Skeletal muscle tissue (tissue), 4 donors: ENCODE data around the gene CMIP. TPM values are rescaled to one million over a fixed set of nuclear protein-coding genes. Genes with fewer than 3 reads are reported as not detected.

Experiments
- H3K27ac ChIP-seq: one replicate; pipeline ENCODE4 v1.7.0; 2013; ENCODE audit warnings: mild to moderate bottlenecking, low read depth, low read length, inconsistent platforms
- H3K27me3 ChIP-seq, 3 donors: one replicate each; pipeline ENCODE4 v1.7.0; 2013; ENCODE audit warnings: low read length in 3 of 3; ENCODE audit not compliant: control insufficient read depth in 3 of 3, insufficient read depth in 3 of 3
- H3K36me3 ChIP-seq, 3 donors: one replicate each; pipeline ENCODE4 v1.7.0; 2013; ENCODE audit warnings: low read length in 3 of 3; ENCODE audit not compliant: control insufficient read depth in 3 of 3, insufficient read depth in 3 of 3
- H3K4me1 ChIP-seq, 3 donors: one replicate each; pipeline ENCODE4 v1.7.0; 2013; ENCODE audit warnings: low read length in 3 of 3, mild to moderate bottlenecking in 3 of 3; ENCODE audit not compliant: control insufficient read depth in 3 of 3, insufficient read depth in 3 of 3
- H3K4me3 ChIP-seq, 3 donors: one replicate each; pipeline ENCODE4 v1.7.0; 2013; ENCODE audit warnings: low read length in 3 of 3
- H3K9ac ChIP-seq, 3 donors: one replicate each; pipeline ENCODE4 v1.7.0; 2013; ENCODE audit warnings: low read length in 3 of 3, mild to moderate bottlenecking in 3 of 3, moderate library complexity in 2 of 3, low read depth in 1 of 3
- H3K9me3 ChIP-seq, 3 donors: one replicate each; pipeline ENCODE4 v1.7.0; 2013; ENCODE audit warnings: low read length in 3 of 3; ENCODE audit not compliant: control insufficient read depth in 3 of 3
- total RNA-seq: library from RNA; depleted of rRNA; stranded (reverse); fragments of >200 nt; gene quantifications from one replicate; pipeline ENCODE4 v1.2.3, GENCODE V29; 2014
- donor health status: Osteomylitis.

CMIP gene
- total RNA-seq, 1 donor from 2014 or later: 6.8 TPM

- peaks cover 25 to 33% (median 26%) of the 10 kb centered on the region in 3 donors for H3K4me1 ChIP-seq
- H3K36me3 ChIP-seq: no peaks in the 10 kb centered on the region
- H3K9ac ChIP-seq: no peak overlapping the region
- no peak overlapping the region for H3K4me3 ChIP-seq
- peak overlapping the region; percentile 32 for H3K27ac ChIP-seq
- no peaks in the 10 kb centered on the region for H3K9me3 ChIP-seq
- H3K27me3 ChIP-seq: no peaks in the 10 kb centered on the region
These were observed 33.4 kb downstream of the CMIP start for GRCh38 chr16:81477697-81478693.

GRCh38 chr16:81478876-81479511 is 34.4 kb downstream of the CMIP start:
- no peak overlapping the region for H3K4me3 ChIP-seq
- peaks cover 18 to 29% (median 22%) of the 10 kb centered on the region in 3 donors for H3K4me1 ChIP-seq

GRCh38 chr16:81480606-81481206 is 36.1 kb downstream of the CMIP start:
- H3K9me3 ChIP-seq: no peaks in the 10 kb centered on the region
- H3K27me3 ChIP-seq: no peaks in the 10 kb centered on the region
- no peak overlapping the region for H3K4me3 ChIP-seq
- no peak overlapping the region for H3K9ac ChIP-seq
- H3K36me3 ChIP-seq: no peaks in the 10 kb centered on the region
- peak overlapping the region; percentile 47 for H3K27ac ChIP-seq
- peaks cover 16 to 26% (median 17%) of the 10 kb centered on the region in 3 donors for H3K4me1 ChIP-seq

More at GRCh38 chr16:81478876-81479511, 34.4 kb downstream of the CMIP start:
- no peak overlapping the region for H3K9ac ChIP-seq
- H3K27ac ChIP-seq: peak overlapping the region; percentile 32
- no peaks in the 10 kb centered on the region for H3K36me3 ChIP-seq
- no peaks in the 10 kb centered on the region for H3K9me3 ChIP-seq
- H3K27me3 ChIP-seq: no peaks in the 10 kb centered on the region

GRCh38 chr16:81481207-81481821 is 36.7 kb downstream of the CMIP start:
- no peak overlapping the region for H3K9ac ChIP-seq
- no peaks in the 10 kb centered on the region for H3K36me3 ChIP-seq
- peak overlapping the region; percentile 47 for H3K27ac ChIP-seq
- no peak overlapping the region for H3K4me3 ChIP-seq
- H3K27me3 ChIP-seq: no peaks in the 10 kb centered on the region
- H3K4me1 ChIP-seq: peaks cover 17 to 27% (median 20%) of the 10 kb centered on the region in 3 donors
- no peaks in the 10 kb centered on the region for H3K9me3 ChIP-seq

GRCh38 chr16:81482329-81483063 is 37.9 kb downstream of the CMIP start:
- no peak overlapping the region for H3K27ac ChIP-seq
- H3K36me3 ChIP-seq: no peaks in the 10 kb centered on the region

GRCh38 chr16:81483064-81483969 is 38.7 kb downstream of the CMIP start:
- peaks cover 16 to 30% (median 17%) of the 10 kb centered on the region in 3 donors for H3K4me1 ChIP-seq
- no peak overlapping the region for H3K27ac ChIP-seq
- no peak overlapping the region for H3K9ac ChIP-seq
- no peaks in the 10 kb centered on the region for H3K36me3 ChIP-seq
- no peaks in the 10 kb centered on the region for H3K9me3 ChIP-seq
- H3K4me3 ChIP-seq: no peak overlapping the region
- H3K27me3 ChIP-seq: no peaks in the 10 kb centered on the region

More at GRCh38 chr16:81482329-81483063, 37.9 kb downstream of the CMIP start:
- no peak overlapping the region for H3K4me3 ChIP-seq
- peaks cover 17 to 29% (median 19%) of the 10 kb centered on the region in 3 donors for H3K4me1 ChIP-seq
- H3K9ac ChIP-seq: no peak overlapping the region
- no peaks in the 10 kb centered on the region for H3K27me3 ChIP-seq
- H3K9me3 ChIP-seq: no peaks in the 10 kb centered on the region

GRCh38 chr16:81483970-81484595 is 39.5 kb downstream of the CMIP start:
- Histone ChIP-seq H3K36me3 (no peaks in the 10 kb centered on the region), H3K4me1 (peaks cover 13 to 28% (median 13%) of the 10 kb centered on the region in 3 donors), H3K27me3 (no peaks in the 10 kb centered on the region)

GRCh38 chr16:81484908-81485624 is 40.5 kb downstream of the CMIP start:
- H3K27ac ChIP-seq: no peak overlapping the region
- H3K9me3 ChIP-seq: no peaks in the 10 kb centered on the region
- peaks cover 10 to 28% (median 12%) of the 10 kb centered on the region in 3 donors for H3K4me1 ChIP-seq
- no peaks in the 10 kb centered on the region for H3K27me3 ChIP-seq
- no peak overlapping the region for H3K9ac ChIP-seq
- no peak overlapping the region for H3K4me3 ChIP-seq
- no peaks in the 10 kb centered on the region for H3K36me3 ChIP-seq

More at GRCh38 chr16:81483970-81484595, 39.5 kb downstream of the CMIP start:
- Histone ChIP-seq H3K9me3 (no peaks in the 10 kb centered on the region), H3K27ac (no peak overlapping the region), H3K9ac (no peak overlapping the region), H3K4me3 (no peak overlapping the region)
